Prostate gland (tissue), 2 donors: Measurements from ENCODE around the gene PRL.

ENCODE experiments used
- POLR2A ChIP-seq: fragments of 450-650 bp; IDR thresholded peaks from one replicate; pipeline ENCODE4 v1.6.1; 2016; ENCODE audit warnings: antibody characterized with exemption, mild to moderate bottlenecking
- TF ChIP-seq, protein P1 (sequence below), 4 experiments: fragments of 200-600 bp in 2 of 4; fragments of 450-650 bp in 2 of 4; sonication (generic) in 2 of 4; IDR thresholded peaks; 1 replicate in 3 of 4; 2 replicates in 1 of 4; pipeline ENCODE4 v1.5.1; 2016 to 2019; ENCODE audit warnings: antibody characterized with exemption in 4 of 4, mild to moderate bottlenecking in 2 of 4, moderate library complexity in 2 of 4

DNA sequence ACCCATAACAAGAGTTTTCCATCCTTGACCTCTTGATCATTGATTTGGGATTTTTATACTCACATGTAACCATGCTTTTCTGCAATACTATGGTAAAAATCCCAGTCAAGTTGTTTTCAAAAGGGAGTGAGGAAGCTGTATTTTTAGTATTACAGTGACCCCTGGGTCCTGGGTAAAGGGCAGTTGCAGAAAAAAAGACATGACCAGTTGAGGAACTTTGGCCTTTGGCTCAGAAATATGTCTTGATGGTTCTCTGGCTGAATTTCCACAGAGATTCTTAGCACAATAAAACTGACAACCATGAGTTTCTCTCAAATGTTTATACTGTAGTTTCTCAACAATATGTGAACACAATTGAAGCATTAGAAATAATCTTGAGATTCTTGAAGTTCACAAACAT lies 28.6 kb upstream of the PRL start:
- TF ChIP-seq, protein P1, sequence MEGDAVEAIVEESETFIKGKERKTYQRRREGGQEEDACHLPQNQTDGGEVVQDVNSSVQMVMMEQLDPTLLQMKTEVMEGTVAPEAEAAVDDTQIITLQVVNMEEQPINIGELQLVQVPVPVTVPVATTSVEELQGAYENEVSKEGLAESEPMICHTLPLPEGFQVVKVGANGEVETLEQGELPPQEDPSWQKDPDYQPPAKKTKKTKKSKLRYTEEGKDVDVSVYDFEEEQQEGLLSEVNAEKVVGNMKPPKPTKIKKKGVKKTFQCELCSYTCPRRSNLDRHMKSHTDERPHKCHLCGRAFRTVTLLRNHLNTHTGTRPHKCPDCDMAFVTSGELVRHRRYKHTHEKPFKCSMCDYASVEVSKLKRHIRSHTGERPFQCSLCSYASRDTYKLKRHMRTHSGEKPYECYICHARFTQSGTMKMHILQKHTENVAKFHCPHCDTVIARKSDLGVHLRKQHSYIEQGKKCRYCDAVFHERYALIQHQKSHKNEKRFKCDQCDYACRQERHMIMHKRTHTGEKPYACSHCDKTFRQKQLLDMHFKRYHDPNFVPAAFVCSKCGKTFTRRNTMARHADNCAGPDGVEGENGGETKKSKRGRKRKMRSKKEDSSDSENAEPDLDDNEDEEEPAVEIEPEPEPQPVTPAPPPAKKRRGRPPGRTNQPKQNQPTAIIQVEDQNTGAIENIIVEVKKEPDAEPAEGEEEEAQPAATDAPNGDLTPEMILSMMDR (IDR thresholded peaks at IDR 0.05), result no peak
- no peak for TF ChIP-seq POLR2A
